Fibroblast of lung (primary cell): ENCODE measurements around the gene PRKCA. TPM values are rescaled to one million over a fixed set of nuclear protein-coding genes. Genes with fewer than 3 reads are reported as not detected.

Experiments used
- DNase-seq, 2 donors: peaks; one replicate each; pipeline versions ENCODE4 v3.0.0 to v3.0.0-alpha.2; 2010; ENCODE audit warnings: low read depth in 2 of 2
- H2AFZ ChIP-seq: 2 replicates; pipeline ENCODE4 v1.5.1; 2012; ENCODE audit warnings: low read length, control low read depth, inconsistent platforms
- H3K27ac ChIP-seq: 2 replicates; pipeline ENCODE4 v1.5.1; 2011; ENCODE audit warnings: low read length, control low read depth; ENCODE audit not compliant: insufficient read depth
- H3K27me3 ChIP-seq: 2 replicates; pipeline ENCODE4 v1.5.1; 2011; ENCODE audit warnings: mild to moderate bottlenecking, low read length; ENCODE audit not compliant: control insufficient read depth, insufficient read depth
- H3K36me3 ChIP-seq: 2 replicates; pipeline ENCODE4 v1.5.1; 2011; ENCODE audit warnings: low read length; ENCODE audit not compliant: control insufficient read depth, insufficient read depth
- H3K4me1 ChIP-seq: 2 replicates; pipeline ENCODE4 v1.5.1; 2011; ENCODE audit warnings: low read length; ENCODE audit not compliant: control insufficient read depth, insufficient read depth; ENCODE audit errors: extremely low read depth
- H3K4me2 ChIP-seq: 2 replicates; pipeline ENCODE4 v1.5.1; 2011; ENCODE audit warnings: low read length, control low read depth; ENCODE audit not compliant: insufficient read depth; ENCODE audit errors: extremely low read depth
- H3K4me3 ChIP-seq, 4 experiments: fragments of 200-600 bp in 1 of 4; sonication (generic) in 1 of 4; replicated peaks in 1 of 4; 2 replicates each; pipeline ENCODE4 v1.5.1; 2011 to 2016; ENCODE audit warnings: low read length in 4 of 4, low read depth in 3 of 4, mild to moderate bottlenecking in 3 of 4, control low read depth in 2 of 4, inconsistent platforms in 1 of 4, mixed read lengths in 1 of 4; ENCODE audit not compliant: insufficient read depth in 1 of 4; ENCODE audit errors: control extremely low read depth in 1 of 4
- H3K79me2 ChIP-seq: 2 replicates; pipeline ENCODE4 v1.5.1; 2012; ENCODE audit warnings: mild to moderate bottlenecking, low read length, inconsistent platforms; ENCODE audit not compliant: control insufficient read depth, insufficient read depth
- H3K9ac ChIP-seq: 2 replicates; pipeline ENCODE4 v1.5.1; 2011; ENCODE audit warnings: mild to moderate bottlenecking, low read length, control low read depth; ENCODE audit not compliant: insufficient read depth
- H3K9me3 ChIP-seq: 2 replicates; pipeline ENCODE4 v1.5.1; 2012; ENCODE audit warnings: low read depth, low read length; ENCODE audit not compliant: control insufficient read depth, insufficient read depth
- H4K20me1 ChIP-seq: 2 replicates; pipeline ENCODE4 v1.5.1; 2011; ENCODE audit warnings: low read length; ENCODE audit not compliant: control insufficient read depth, insufficient read depth; ENCODE audit errors: extremely low read depth
- CTCF ChIP-seq, 2 donors: IDR thresholded peaks in 1 of 2; conservative IDR thresholded peaks in 1 of 2; 1 replicate in 1 of 2; 2 replicates in 1 of 2; pipeline ENCODE4 v1.5.1; 2011 to 2012; ENCODE audit warnings: low read length in 2 of 2, control low read depth in 1 of 2, inconsistent platforms in 1 of 2, low read depth in 1 of 2, mild to moderate bottlenecking in 1 of 2
- EZH2 ChIP-seq: IDR thresholded peaks from 2 replicates; pipeline ENCODE4 v1.5.1; 2012; ENCODE audit warnings: low read length, control low read depth, mild to moderate bottlenecking; ENCODE audit errors: missing control alignments
- polyA plus RNA-seq, 2 donors: library from polyadenylated mRNA; depleted of rRNA in 1 of 2; stranded (reverse) in 1 of 2; unstranded in 1 of 2; fragments of >200 nt; gene quantifications; 2 replicates each; pipeline ENCODE4 v1.2.1, GENCODE V29; 2011 to 2012; ENCODE audit warnings: missing spikeins in 1 of 2
- total RNA-seq: library from RNA; depleted of rRNA; stranded (reverse); fragments of >200 nt; gene quantifications from 2 replicates; pipeline ENCODE4 v1.2.1, GENCODE V29; 2014

The PRKCA gene
- total and polyA plus RNA-seq, 2 donors (not counting 1 experiment from before 2014, with no cell fraction given), result 34.0 to 74.2 TPM

- Histone ChIP-seq H3K4me3 (no peak overlapping the region), H3K9ac (no peak overlapping the region), H3K36me3 (no peaks in the 10 kb centered on the region), H2AFZ (no peak overlapping the region), H3K4me1 (peaks cover 2% of the 10 kb centered on the region), H3K9me3 (no peaks in the 10 kb centered on the region), H3K27me3 (no peaks in the 10 kb centered on the region), H3K27ac (no peak overlapping the region), H4K20me1 (no peaks in the 10 kb centered on the region), H3K4me2 (no peak overlapping the region), H3K79me2 (peaks cover 51% of the 10 kb centered on the region)
- no peak for DNase-seq
- no peak for TF ChIP-seq EZH2
- no peak for TF ChIP-seq CTCF (conservative IDR thresholded peaks at IDR 0.05 in 1 of 2, IDR thresholded peaks at IDR 0.05 in 1 of 2; ENCODE audit: low read depth in 1 of 2, low read length in 2 of 2)
Measured at GRCh38 chr17:66375121-66375520, 72.7 kb downstream of the PRKCA start.

GRCh38 chr17:66378296-66378695 is 75.9 kb downstream of the PRKCA start:
- Histone ChIP-seq H3K4me2 (no peak overlapping the region), H3K79me2 (peaks cover 67% of the 10 kb centered on the region), H3K36me3 (no peaks in the 10 kb centered on the region), H4K20me1 (no peaks in the 10 kb centered on the region), H3K4me1 (peaks cover 4% of the 10 kb centered on the region), H3K27ac (no peak overlapping the region), H3K27me3 (no peaks in the 10 kb centered on the region), H3K9me3 (no peaks in the 10 kb centered on the region), H3K4me3 (no peak overlapping the region), H2AFZ (no peak overlapping the region), H3K9ac (no peak overlapping the region)
- DNase-seq, result peak in 1 of 2 donors; percentile 56
- TF ChIP-seq EZH2 (no peak), CTCF (conservative IDR thresholded peaks at IDR 0.05 in 1 of 2, IDR thresholded peaks at IDR 0.05 in 1 of 2; ENCODE audit: low read depth in 1 of 2, low read length in 2 of 2) (no peak)

- H2AFZ ChIP-seq, result no peak overlapping the region
- no peak for TF ChIP-seq EZH2
- no peak for TF ChIP-seq CTCF (conservative IDR thresholded peaks at IDR 0.05 in 1 of 2, IDR thresholded peaks at IDR 0.05 in 1 of 2; ENCODE audit: low read depth in 1 of 2, low read length in 2 of 2)
- H3K4me1 ChIP-seq, result peaks cover 4% of the 10 kb centered on the region
- H3K27me3 ChIP-seq, result no peaks in the 10 kb centered on the region
- peak in 1 of 2 donors; percentile 27 for DNase-seq
- no peaks in the 10 kb centered on the region for H3K36me3 ChIP-seq
- no peak overlapping the region for H3K4me2 ChIP-seq
- H3K79me2 ChIP-seq, result peaks cover 71% of the 10 kb centered on the region
- no peaks in the 10 kb centered on the region for H4K20me1 ChIP-seq
- no peak overlapping the region for H3K9ac ChIP-seq
- H3K27ac ChIP-seq, result no peak overlapping the region
- H3K9me3 ChIP-seq, result no peaks in the 10 kb centered on the region
- H3K4me3 ChIP-seq, result no peak overlapping the region
Measured at GRCh38 chr17:66379544-66379943, 77.1 kb downstream of the PRKCA start.
